ENCODE measurements around the gene SNX33.

- TF ChIP-seq NFIC (IDR thresholded peaks at IDR 0.05) (no peak), MAX (IDR thresholded peaks at IDR 0.05) (no peak), EGR1 (IDR thresholded peaks at IDR 0.05) (no peak), EP300 (IDR thresholded peaks at IDR 0.05; ENCODE audit: borderline replicate concordance) (no peak), YY1 (IDR thresholded peaks at IDR 0.05; ENCODE audit: low read depth) (no peak), USF1 (IDR thresholded peaks at IDR 0.05) (no peak), REST (IDR thresholded peaks at IDR 0.05; ENCODE audit: low read depth) (no peak), TAF1 (IDR thresholded peaks at IDR 0.05; ENCODE audit: low read depth) (no peak), CEBPB (IDR thresholded peaks at IDR 0.05) (no peak)
Observed at GRCh38 chr15:75687486-75688277, 40.0 kb downstream of the SNX33 start.

Data from Ishikawa (cell line).